ENCODE measurements around the gene AGFG2.
"Not testable (repeated sequence)": the region's sequence is repeated elsewhere in the genome, so short reads cannot be mapped to it uniquely, and the experiment has no call there.

The AGFG2 gene

GRCh38 chr7:100548446-100548845, 9.4 kb downstream of the AGFG2 start:
- not testable (repeated sequence) for DNase-seq (ENCODE audit: low spot score)

- DNase-seq (ENCODE audit: low spot score), result no peak
Observed at GRCh38 chr7:100552532-100552931, 13.5 kb downstream of the AGFG2 start.

DNA sequence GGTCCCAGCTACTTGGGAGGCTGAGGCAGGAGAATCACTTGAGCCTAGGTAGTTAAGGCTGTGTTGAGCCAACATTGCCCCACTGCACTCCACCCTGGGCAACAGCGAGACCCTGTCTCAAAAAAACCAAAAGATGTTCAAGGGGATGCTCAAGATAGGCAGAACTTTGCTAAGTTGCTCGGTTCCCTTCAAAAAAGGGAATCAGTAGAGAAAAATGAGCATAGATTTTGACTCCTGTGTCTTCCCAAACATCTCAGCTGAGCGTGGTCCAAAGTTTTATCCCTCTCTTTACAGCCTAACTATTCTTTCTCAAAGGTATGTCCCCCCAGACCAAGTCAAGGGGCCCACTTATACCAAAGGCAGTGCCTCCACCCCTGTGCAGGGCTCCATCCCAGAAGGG, 14.0 kb downstream of the AGFG2 start:
- no peak for DNase-seq (ENCODE audit: low spot score)

DNA sequence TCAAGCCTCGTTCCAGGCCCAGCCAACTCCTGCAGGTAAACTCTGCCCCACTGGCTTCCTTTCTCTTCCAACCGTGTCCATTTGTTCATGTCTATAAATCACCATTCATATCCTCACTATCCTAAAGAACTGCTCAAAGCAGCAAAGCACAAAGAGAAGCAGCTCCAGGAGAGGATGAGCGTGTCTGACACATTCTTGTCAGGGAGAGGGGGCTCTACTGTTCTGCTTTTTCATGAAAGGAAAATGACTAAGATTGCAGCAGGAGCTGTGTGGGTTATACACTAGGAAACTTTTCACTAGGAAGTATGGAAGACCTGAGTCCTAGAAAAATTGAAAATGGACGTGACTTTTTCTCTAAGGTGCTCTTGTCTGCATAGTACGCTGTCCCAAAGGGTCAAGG, 16.7 kb downstream of the AGFG2 start:
- DNase-seq (ENCODE audit: low spot score), result no peak

- peak; percentile 71 for DNase-seq (ENCODE audit: low spot score)
Observed at GRCh38 chr7:100556541-100556940, 17.5 kb downstream of the AGFG2 start.

- no peak for DNase-seq (ENCODE audit: low spot score)
Observed at GRCh38 chr7:100559127-100559526, 20.1 kb downstream of the AGFG2 start.

- no peak for DNase-seq (ENCODE audit: low spot score)
Observed at GRCh38 chr7:100561491-100562194, 22.6 kb downstream of the AGFG2 start.

DNA sequence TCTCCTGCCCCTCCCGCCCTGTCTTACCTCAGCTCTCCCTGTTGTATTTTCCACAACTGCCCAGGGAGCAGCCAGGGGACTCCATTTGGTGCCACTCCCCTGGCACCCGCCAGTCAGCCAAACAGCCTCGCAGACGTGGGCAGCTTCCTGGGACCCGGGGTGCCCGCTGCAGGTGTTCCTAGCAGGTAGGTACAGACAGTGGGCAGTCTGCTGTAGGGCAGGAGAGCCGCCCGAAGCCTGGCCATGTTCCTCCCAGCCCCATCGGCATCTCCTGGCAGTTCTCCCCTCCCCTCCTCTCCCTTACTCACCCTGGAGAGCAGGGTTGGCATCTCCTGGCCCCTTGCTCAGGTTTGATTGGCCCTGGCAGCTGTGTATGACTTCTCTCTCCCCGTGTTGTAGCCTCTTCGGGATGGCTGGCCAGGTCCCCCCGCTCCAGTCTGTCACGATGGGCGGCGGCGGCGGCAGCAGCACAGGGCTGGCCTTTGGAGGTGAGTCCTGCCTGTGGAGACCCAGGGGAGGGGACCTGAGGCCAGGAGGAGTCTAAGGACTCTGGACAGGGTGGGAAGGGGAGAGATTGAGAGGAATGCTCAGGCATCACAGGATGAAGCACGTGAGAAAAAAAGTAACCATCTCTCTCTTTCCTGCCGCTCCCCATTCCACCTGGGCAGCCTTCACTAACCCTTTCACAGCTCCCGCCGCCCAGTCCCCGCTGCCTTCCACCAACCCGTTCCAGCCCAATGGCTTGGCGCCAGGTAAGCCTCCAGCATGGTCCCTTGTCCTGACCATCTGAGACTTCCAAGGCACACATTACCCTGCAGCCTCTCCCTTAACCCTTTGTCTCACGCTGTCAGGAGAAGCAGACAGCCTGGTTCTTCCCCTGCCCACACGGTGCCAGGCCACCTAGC, 23.4 kb downstream of the AGFG2 start:
- no peak for DNase-seq (ENCODE audit: low spot score)

DNA sequence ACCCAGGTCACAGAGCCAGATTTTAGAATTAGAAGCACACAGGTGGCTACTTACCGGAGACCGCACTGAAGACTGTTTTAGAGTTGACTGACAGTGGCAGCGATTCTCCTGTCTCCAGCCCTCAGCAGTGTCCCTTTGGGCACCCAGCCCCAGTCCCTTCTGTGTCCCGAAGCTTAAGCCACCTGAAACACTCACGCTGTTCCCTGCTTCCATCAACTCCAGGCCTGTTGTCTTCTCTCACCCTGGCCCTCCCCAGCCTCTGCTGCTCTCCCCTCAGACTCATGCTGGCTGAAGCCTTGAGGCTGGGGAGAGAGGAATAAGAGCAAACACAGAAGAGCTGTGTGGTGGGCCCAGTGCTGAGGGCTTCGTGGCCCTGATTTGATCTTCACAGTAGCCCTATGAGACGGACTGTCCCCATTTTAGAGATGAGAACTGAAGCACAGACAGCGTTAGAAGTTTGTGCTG, 24.1 kb downstream of the AGFG2 start:
- DNase-seq (ENCODE audit: low spot score), result no peak

GRCh38 chr7:100563809-100564400, 24.9 kb downstream of the AGFG2 start:
- DNase-seq (ENCODE audit: low spot score), result peak; percentile 82

DNA sequence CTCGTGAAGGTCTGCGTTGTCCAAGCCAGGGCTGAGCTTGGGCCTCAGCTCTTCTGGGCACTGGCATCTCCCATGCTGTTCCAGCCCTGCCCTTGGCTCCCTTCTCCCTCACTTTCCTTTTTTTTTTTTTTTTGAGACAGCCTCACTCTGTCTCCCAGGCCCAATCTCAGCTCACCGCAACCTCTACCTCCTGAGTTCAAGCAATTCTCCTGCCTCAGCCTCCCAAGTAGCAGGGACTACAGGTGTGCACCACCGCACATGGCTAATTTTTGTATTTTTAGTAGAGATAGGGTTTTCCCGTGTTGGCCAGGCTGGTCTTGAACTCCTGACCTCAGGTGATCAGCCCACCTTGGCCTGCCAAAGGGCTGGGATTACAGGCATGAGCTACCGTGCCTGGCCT, 25.4 kb downstream of the AGFG2 start:
- not testable (repeated sequence) for DNase-seq (ENCODE audit: low spot score)

- DNase-seq (ENCODE audit: low spot score), result no peak
Observed at GRCh38 chr7:100565133-100565571, 26.1 kb downstream of the AGFG2 start.

DNA sequence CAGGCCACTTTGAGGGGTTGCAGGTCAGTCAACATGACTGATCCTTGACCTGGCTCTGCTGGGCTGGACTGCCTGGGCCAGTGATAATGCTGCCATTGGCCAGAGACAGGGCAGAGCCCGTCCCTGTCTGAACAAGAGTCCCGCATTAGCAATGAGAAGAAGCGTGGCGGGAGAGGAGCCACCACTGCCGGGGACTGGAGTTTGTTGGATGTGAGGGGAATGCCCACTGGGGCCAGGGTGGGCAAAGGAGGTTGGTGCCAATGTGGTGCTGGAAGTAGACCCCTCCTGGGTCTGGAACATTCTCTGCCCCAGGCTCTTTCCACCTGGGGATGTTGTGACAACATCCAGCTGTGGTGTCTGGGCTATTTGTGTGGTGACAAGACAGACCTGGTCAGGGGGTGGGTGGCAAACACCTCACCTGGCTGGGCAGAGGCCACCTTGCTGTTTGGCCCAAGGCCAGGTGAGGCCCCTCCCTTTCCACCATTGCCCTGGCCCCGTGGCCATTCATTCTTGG, 27.1 kb downstream of the AGFG2 start:
- no peak for DNase-seq (ENCODE audit: low spot score)

DNA sequence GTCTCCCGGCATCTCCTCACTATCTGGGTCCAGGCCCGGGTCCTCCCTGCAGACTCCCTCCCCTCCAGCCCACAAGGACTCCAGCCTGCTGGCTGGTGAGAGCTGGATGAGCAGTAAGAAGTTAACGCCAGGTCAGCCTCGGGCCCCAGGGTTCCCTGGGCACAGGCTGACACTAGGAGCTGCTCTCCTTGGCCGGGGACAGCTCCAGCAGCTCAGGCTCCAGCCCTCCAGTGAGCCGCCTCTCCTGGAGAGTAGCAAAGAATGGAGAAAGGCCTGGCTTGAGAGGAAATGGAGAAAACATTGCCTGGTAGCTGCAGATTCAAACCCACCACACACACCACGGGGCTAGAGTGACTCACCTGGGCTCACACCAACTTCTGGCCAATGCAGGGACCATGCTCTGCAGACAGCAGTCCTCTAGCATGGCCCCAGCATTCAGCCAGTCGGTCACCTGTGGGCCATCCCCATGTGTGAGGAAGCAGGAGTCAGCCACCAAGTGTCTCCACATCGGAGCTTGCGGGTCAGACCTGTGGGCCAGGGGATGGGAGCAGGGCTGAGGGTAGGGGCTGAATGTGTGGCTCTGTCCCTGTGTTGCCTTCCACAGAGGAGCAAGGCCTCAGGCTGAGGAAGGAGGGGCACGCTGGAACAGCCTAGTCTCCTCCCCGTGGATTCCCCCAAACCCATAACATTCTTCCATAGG, 28.2 kb downstream of the AGFG2 start:
- DNase-seq (ENCODE audit: low spot score), result no peak

GRCh38 chr7:100567751-100568175, 28.8 kb downstream of the AGFG2 start:
- DNase-seq (ENCODE audit: low spot score), result no peak

DNA sequence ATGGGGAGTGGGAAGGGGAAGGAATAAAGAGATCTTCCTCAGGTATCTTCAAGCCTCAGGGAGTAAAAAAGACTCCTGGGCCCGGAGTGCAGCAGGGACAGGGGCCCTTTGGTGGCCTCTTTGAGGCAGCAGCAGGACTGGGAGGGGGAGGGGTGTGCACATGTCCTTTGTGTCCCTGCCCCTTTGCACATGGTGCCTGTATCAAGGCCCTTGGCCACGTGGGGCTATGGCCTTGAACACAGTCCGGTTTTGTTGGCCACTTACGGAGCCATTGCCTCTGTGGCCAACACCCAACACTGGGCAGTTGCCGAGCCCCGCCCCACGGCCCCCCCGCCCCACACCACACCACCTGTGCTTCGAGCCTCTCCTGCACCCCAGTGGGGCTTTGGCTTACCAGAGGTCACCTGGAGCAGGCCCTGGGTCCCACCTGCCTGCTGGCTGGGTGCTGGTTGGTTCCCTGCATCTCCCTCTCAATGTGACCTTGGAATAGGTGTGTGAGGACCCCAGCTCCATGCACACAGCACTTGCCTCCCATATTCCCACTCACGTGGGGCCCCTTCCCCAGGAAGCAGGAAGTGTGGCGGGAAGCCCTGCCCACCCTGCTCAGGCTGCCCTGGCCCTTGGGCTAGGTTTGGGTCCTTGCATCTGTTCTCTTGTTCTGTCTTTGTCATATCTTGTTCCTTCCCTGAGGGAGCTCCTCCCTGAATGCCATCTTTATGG, 29.3 kb downstream of the AGFG2 start:
- DNase-seq (ENCODE audit: low spot score), result no peak

GRCh38 chr7:100568896-100569844, 30.2 kb downstream of the AGFG2 start:
- peak; percentile 37 for DNase-seq (ENCODE audit: low spot score)

GRCh38 chr7:100570954-100571828, 32.2 kb downstream of the AGFG2 start:
- DNase-seq (ENCODE audit: low spot score), result no peak

- no peak for DNase-seq (ENCODE audit: low spot score)
Observed at GRCh38 chr7:100571829-100572116, 32.8 kb downstream of the AGFG2 start.
